ENCODE results near the gene KNDC1.

- TF ChIP-seq POLR2A (IDR thresholded peaks at IDR 0.05; ENCODE audit: low read length), result no peak
- TF ChIP-seq GATA1 (IDR thresholded peaks at IDR 0.05; ENCODE audit: low read depth, low read length), result no peak
Observed at GRCh38 chr10:133199992-133200611, 40.1 kb downstream of the KNDC1 start.

Data from erythroblast (primary cell).